ENCODE data around the gene VDAC2.

DNA sequence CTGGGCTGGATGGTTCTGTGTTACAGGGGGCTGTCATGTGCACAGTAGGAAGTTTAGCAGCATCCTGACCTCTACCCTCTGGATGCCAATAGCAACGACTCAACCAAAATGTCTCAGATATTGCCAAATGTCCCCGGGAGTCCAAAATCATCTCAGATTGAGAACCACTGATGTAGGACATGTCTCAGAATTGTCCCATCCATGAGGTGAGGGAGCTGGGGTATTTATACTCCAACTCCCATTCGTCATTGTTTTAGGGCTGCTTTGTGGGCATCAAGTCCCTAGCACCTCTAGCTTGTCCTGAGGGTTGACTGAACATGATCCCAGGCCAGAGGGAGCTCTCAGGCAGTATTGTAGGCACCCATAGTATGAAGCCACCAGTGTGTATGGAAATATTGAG lies 50.4 kb downstream of the VDAC2 start:
- TF ChIP-seq SIN3A (IDR thresholded peaks at IDR 0.05; ENCODE audit: borderline replicate concordance, insufficient read depth, low read depth, low read length) (no peak), CTCF (IDR thresholded peaks at IDR 0.05) (no peak)
